HepG2 (cell line): Measurements from ENCODE around the gene AADAT. TPM values are rescaled to one million over a fixed set of nuclear protein-coding genes. Genes with fewer than 3 reads are reported as not detected.

ENCODE experiments used
- CHD4 ChIP-seq: fragments of 200-600 bp; sonication (generic); IDR thresholded peaks from 2 replicates; pipeline ENCODE4 v1.7.0; 2017; ENCODE audit warnings: mild to moderate bottlenecking, low read length, borderline replicate concordance
- DNMT3B ChIP-seq: conservative IDR thresholded peaks from 2 replicates; pipeline ENCODE4 v1.6.1; 2016; ENCODE audit warnings: missing biosample characterization, control low read depth
- MLLT10 ChIP-seq: sonication (generic); formaldehyde crosslinking; IDR thresholded peaks from 2 replicates; pipeline ENCODE4 v1.4.0; 2020; ENCODE audit warnings: missing genetic modification reagents
- ZNF367 ChIP-seq: sonication (generic); formaldehyde crosslinking; IDR thresholded peaks from 2 replicates; pipeline ENCODE4 v1.4.0; 2020; ENCODE audit warnings: missing genetic modification reagents, borderline replicate concordance
- ZNF749 ChIP-seq: sonication (generic); formaldehyde crosslinking; IDR thresholded peaks from 2 replicates; pipeline ENCODE4 v1.8.0; 2022; ENCODE audit warnings: mild to moderate bottlenecking, missing genetic modification reagents, moderate library complexity, borderline replicate concordance
- polyA plus RNA-seq, 8 experiments: library from polyadenylated mRNA; depleted of rRNA in 3 of 8; stranded (reverse) in 7 of 8; unstranded in 1 of 8; fragments of >200 nt; fragmentation: Illumina TruSeq in 4 of 8; extraction: Trizol in 4 of 8; gene quantifications; 2 replicates each; pipeline versions ENCODE4 v1.2.1 to v1.2.3, GENCODE V29; 2011 to 2016; ENCODE audit warnings: low read depth in 4 of 8, missing spikeins in 1 of 8, mixed read lengths in 1 of 8; ENCODE audit not compliant: insufficient read depth in 1 of 8
- total RNA-seq, 5 experiments: library from RNA; depleted of rRNA; stranded (reverse); fragments of >200 nt; fragmentation: Illumina TruSeq; extraction: Trizol; gene quantifications; 2 replicates each; pipeline ENCODE4 v1.2.3, GENCODE V29; 2016; ENCODE audit warnings: low read depth in 1 of 5
- TF ChIP-seq, protein P1 (sequence below): sonication (generic); formaldehyde crosslinking; IDR thresholded peaks from 2 replicates; pipeline ENCODE4 v1.4.0; 2020; ENCODE audit warnings: missing genetic modification reagents
- TF ChIP-seq, protein P2 (sequence below): fragments of 450-650 bp; IDR thresholded peaks from 2 replicates; pipeline ENCODE4 v1.6.1; 2016
- TF ChIP-seq, protein P3 (sequence below): sonication (generic); formaldehyde crosslinking; IDR thresholded peaks from 2 replicates; pipeline ENCODE4 v1.4.0; 2020; ENCODE audit warnings: mild to moderate bottlenecking, missing genetic modification reagents
- TF ChIP-seq, protein P4 (sequence below): sonication (generic); formaldehyde crosslinking; IDR thresholded peaks from 2 replicates; pipeline ENCODE4 v1.8.1; 2022; ENCODE audit warnings: mild to moderate bottlenecking, missing genetic modification reagents
- TF ChIP-seq, protein P5 (sequence below), 2 experiments: sonication (generic) in 1 of 2; formaldehyde crosslinking in 1 of 2; IDR thresholded peaks; 2 replicates each; pipeline versions ENCODE4 v1.6.1 to v1.9.0; 2014 to 2022; ENCODE audit warnings: antibody characterized with exemption in 1 of 2, borderline replicate concordance in 1 of 2, inconsistent platforms in 1 of 2, low read depth in 1 of 2, missing genetic modification reagents in 1 of 2

The AADAT gene
- total and polyA plus RNA-seq, 2 of the 13 experiments (the other 11 are each of a cell fraction or from before 2014, with no cell fraction given), result 6.1 to 9.1 TPM

DNA sequence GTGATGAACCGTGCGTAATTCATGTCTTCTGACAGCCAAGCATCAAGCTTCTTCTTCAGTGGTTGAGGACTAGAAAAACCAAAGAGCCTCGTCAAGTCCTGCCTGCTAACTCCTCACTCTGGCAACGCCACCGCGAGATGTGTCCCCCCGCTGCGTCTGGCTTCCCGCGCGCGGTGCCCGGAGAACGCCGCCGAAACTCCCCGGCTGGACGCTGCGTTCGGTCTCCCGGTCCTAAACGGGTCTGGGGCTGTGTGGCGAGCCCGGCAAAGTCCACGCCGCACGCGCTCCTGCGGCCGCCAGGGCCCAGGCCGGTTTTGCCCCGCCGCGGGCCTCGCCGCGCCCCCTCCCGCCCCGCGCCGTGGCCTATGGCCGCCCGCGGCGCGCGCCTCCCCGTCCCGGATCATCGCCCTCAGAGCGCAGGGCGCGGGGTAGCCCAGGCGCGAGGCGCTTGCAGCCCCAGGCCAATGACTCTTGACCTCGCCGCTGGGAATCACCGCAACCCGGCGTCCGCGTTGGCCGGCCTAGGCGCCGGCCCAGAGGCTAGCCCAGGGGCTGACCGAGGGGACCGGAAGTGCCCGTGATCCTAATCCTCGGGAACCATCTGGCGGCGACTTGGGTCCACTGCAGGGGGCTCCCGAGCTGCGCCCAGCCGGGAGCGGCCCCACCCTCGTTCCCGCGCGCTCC, at the start of gene AADAT (continued):
- TF ChIP-seq, protein P1, sequence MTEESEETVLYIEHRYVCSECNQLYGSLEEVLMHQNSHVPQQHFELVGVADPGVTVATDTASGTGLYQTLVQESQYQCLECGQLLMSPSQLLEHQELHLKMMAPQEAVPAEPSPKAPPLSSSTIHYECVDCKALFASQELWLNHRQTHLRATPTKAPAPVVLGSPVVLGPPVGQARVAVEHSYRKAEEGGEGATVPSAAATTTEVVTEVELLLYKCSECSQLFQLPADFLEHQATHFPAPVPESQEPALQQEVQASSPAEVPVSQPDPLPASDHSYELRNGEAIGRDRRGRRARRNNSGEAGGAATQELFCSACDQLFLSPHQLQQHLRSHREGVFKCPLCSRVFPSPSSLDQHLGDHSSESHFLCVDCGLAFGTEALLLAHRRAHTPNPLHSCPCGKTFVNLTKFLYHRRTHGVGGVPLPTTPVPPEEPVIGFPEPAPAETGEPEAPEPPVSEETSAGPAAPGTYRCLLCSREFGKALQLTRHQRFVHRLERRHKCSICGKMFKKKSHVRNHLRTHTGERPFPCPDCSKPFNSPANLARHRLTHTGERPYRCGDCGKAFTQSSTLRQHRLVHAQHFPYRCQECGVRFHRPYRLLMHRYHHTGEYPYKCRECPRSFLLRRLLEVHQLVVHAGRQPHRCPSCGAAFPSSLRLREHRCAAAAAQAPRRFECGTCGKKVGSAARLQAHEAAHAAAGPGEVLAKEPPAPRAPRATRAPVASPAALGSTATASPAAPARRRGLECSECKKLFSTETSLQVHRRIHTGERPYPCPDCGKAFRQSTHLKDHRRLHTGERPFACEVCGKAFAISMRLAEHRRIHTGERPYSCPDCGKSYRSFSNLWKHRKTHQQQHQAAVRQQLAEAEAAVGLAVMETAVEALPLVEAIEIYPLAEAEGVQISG (CRISPR knock-in tag), result peak; percentile 53
- TF ChIP-seq, protein P2, sequence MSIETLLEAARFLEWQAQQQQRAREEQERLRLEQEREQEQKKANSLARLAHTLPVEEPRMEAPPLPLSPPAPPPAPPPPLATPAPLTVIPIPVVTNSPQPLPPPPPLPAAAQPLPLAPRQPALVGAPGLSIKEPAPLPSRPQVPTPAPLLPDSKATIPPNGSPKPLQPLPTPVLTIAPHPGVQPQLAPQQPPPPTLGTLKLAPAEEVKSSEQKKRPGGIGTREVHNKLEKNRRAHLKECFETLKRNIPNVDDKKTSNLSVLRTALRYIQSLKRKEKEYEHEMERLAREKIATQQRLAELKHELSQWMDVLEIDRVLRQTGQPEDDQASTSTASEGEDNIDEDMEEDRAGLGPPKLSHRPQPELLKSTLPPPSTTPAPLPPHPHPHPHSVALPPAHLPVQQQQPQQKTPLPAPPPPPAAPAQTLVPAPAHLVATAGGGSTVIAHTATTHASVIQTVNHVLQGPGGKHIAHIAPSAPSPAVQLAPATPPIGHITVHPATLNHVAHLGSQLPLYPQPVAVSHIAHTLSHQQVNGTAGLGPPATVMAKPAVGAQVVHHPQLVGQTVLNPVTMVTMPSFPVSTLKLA, result no peak
- TF ChIP-seq ZNF749 (CRISPR knock-in tag) (no peak), DNMT3B (CRISPR knock-in tag) (no peak; the same call in 1 of the 2 replicates), CHD4 (no peak), MLLT10 (no peak), ZNF367 (CRISPR knock-in tag) (no peak)
- TF ChIP-seq, protein P3, sequence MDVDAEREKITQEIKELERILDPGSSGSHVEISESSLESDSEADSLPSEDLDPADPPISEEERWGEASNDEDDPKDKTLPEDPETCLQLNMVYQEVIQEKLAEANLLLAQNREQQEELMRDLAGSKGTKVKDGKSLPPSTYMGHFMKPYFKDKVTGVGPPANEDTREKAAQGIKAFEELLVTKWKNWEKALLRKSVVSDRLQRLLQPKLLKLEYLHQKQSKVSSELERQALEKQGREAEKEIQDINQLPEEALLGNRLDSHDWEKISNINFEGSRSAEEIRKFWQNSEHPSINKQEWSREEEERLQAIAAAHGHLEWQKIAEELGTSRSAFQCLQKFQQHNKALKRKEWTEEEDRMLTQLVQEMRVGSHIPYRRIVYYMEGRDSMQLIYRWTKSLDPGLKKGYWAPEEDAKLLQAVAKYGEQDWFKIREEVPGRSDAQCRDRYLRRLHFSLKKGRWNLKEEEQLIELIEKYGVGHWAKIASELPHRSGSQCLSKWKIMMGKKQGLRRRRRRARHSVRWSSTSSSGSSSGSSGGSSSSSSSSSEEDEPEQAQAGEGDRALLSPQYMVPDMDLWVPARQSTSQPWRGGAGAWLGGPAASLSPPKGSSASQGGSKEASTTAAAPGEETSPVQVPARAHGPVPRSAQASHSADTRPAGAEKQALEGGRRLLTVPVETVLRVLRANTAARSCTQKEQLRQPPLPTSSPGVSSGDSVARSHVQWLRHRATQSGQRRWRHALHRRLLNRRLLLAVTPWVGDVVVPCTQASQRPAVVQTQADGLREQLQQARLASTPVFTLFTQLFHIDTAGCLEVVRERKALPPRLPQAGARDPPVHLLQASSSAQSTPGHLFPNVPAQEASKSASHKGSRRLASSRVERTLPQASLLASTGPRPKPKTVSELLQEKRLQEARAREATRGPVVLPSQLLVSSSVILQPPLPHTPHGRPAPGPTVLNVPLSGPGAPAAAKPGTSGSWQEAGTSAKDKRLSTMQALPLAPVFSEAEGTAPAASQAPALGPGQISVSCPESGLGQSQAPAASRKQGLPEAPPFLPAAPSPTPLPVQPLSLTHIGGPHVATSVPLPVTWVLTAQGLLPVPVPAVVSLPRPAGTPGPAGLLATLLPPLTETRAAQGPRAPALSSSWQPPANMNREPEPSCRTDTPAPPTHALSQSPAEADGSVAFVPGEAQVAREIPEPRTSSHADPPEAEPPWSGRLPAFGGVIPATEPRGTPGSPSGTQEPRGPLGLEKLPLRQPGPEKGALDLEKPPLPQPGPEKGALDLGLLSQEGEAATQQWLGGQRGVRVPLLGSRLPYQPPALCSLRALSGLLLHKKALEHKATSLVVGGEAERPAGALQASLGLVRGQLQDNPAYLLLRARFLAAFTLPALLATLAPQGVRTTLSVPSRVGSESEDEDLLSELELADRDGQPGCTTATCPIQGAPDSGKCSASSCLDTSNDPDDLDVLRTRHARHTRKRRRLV (CRISPR knock-in tag), result no peak
- TF ChIP-seq, protein P4, sequence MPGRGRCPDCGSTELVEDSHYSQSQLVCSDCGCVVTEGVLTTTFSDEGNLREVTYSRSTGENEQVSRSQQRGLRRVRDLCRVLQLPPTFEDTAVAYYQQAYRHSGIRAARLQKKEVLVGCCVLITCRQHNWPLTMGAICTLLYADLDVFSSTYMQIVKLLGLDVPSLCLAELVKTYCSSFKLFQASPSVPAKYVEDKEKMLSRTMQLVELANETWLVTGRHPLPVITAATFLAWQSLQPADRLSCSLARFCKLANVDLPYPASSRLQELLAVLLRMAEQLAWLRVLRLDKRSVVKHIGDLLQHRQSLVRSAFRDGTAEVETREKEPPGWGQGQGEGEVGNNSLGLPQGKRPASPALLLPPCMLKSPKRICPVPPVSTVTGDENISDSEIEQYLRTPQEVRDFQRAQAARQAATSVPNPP, result peak; percentile 64; the same call in 1 of the 2 replicates
- TF ChIP-seq, protein P5, sequence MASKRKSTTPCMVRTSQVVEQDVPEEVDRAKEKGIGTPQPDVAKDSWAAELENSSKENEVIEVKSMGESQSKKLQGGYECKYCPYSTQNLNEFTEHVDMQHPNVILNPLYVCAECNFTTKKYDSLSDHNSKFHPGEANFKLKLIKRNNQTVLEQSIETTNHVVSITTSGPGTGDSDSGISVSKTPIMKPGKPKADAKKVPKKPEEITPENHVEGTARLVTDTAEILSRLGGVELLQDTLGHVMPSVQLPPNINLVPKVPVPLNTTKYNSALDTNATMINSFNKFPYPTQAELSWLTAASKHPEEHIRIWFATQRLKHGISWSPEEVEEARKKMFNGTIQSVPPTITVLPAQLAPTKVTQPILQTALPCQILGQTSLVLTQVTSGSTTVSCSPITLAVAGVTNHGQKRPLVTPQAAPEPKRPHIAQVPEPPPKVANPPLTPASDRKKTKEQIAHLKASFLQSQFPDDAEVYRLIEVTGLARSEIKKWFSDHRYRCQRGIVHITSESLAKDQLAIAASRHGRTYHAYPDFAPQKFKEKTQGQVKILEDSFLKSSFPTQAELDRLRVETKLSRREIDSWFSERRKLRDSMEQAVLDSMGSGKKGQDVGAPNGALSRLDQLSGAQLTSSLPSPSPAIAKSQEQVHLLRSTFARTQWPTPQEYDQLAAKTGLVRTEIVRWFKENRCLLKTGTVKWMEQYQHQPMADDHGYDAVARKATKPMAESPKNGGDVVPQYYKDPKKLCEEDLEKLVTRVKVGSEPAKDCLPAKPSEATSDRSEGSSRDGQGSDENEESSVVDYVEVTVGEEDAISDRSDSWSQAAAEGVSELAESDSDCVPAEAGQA (IDR thresholded peaks at IDR 0.05; ENCODE audit: low read depth), result no peak; the same call in 1 of the 2 replicates
- TF ChIP-seq, protein P5 (CRISPR knock-in tag; IDR thresholded peaks at IDR 0.05; ENCODE audit: borderline replicate concordance), result no peak
